Measurements from ENCODE around the gene PPP1R2C.

The PPP1R2C gene

GRCh38 chrX:42754115-42754514 lies 23.8 kb downstream of the PPP1R2C start:
- no peak for DNase-seq (ENCODE audit: insufficient read length, low spot score)
- no peak for TF ChIP-seq POU2F2 (IDR thresholded peaks at IDR 0.05; ENCODE audit: low read depth, low read length)
- TF ChIP-seq SPI1 (IDR thresholded peaks at IDR 0.05; ENCODE audit: low read depth, low read length), result no peak
- no peak for TF ChIP-seq POLR2A (IDR thresholded peaks at IDR 0.05; ENCODE audit: low read depth, low read length)
- TF ChIP-seq PAX5 (IDR thresholded peaks at IDR 0.05; ENCODE audit: insufficient read depth, low read length, severe bottlenecking), result no peak
- TF ChIP-seq POLR2AphosphoS5 (IDR thresholded peaks at IDR 0.05; ENCODE audit: low read depth, low read length), result no peak
- no peak for TF ChIP-seq TAF1 (IDR thresholded peaks at IDR 0.05; ENCODE audit: low read depth, low read length)
- FAIRE-seq, result no peak

- TF ChIP-seq TAF1 (IDR thresholded peaks at IDR 0.05; ENCODE audit: low read depth, low read length), result no peak
- FAIRE-seq (no peak), DNase-seq (ENCODE audit: insufficient read length, low spot score) (no peak)
These were observed 25.2 kb downstream of the PPP1R2C start for GRCh38 chrX:42752730-42753129.

GRCh38 chrX:42751573-42751972 lies 26.4 kb downstream of the PPP1R2C start:
- no peak for FAIRE-seq
- TF ChIP-seq POLR2A (IDR thresholded peaks at IDR 0.05; ENCODE audit: low read depth, low read length), result no peak
- TF ChIP-seq POLR2AphosphoS5 (IDR thresholded peaks at IDR 0.05; ENCODE audit: low read depth, low read length), result no peak
- no peak for TF ChIP-seq TAF1 (IDR thresholded peaks at IDR 0.05; ENCODE audit: low read depth, low read length)
- TF ChIP-seq SPI1 (IDR thresholded peaks at IDR 0.05; ENCODE audit: low read depth, low read length), result no peak
- no peak for TF ChIP-seq POU2F2 (IDR thresholded peaks at IDR 0.05; ENCODE audit: low read depth, low read length)
- TF ChIP-seq PAX5 (IDR thresholded peaks at IDR 0.05; ENCODE audit: insufficient read depth, low read length, severe bottlenecking), result no peak
- no peak for DNase-seq (ENCODE audit: insufficient read length, low spot score)

GRCh38 chrX:42748067-42748850 lies 29.7 kb downstream of the PPP1R2C start:
- no peak for DNase-seq (ENCODE audit: insufficient read length, low spot score)

GRCh38 chrX:42746606-42747005 lies 31.4 kb downstream of the PPP1R2C start:
- DNase-seq (ENCODE audit: insufficient read length, low spot score) (no peak), FAIRE-seq (no peak)
- no peak for TF ChIP-seq SPI1 (IDR thresholded peaks at IDR 0.05; ENCODE audit: low read depth, low read length)
- TF ChIP-seq PAX5 (IDR thresholded peaks at IDR 0.05; ENCODE audit: insufficient read depth, low read length, severe bottlenecking), result no peak

More at GRCh38 chrX:42748067-42748850, 29.7 kb downstream of the PPP1R2C start:
- FAIRE-seq, result no peak
- TF ChIP-seq POU2F2 (IDR thresholded peaks at IDR 0.05; ENCODE audit: low read depth, low read length) (no peak), TAF1 (IDR thresholded peaks at IDR 0.05; ENCODE audit: low read depth, low read length) (no peak), POLR2AphosphoS5 (IDR thresholded peaks at IDR 0.05; ENCODE audit: low read depth, low read length) (no peak), SPI1 (IDR thresholded peaks at IDR 0.05; ENCODE audit: low read depth, low read length) (no peak), POLR2A (IDR thresholded peaks at IDR 0.05; ENCODE audit: low read depth, low read length) (no peak), PAX5 (IDR thresholded peaks at IDR 0.05; ENCODE audit: insufficient read depth, low read length, severe bottlenecking) (no peak)

GRCh38 chrX:42740456-42740855 lies 37.5 kb downstream of the PPP1R2C start:
- no peak for TF ChIP-seq SPI1 (IDR thresholded peaks at IDR 0.05; ENCODE audit: low read depth, low read length)
- no peak for TF ChIP-seq POLR2AphosphoS5 (IDR thresholded peaks at IDR 0.05; ENCODE audit: low read depth, low read length)
- no peak for TF ChIP-seq TAF1 (IDR thresholded peaks at IDR 0.05; ENCODE audit: low read depth, low read length)
- no peak for TF ChIP-seq PAX5 (IDR thresholded peaks at IDR 0.05; ENCODE audit: insufficient read depth, low read length, severe bottlenecking)
- no peak for TF ChIP-seq POU2F2 (IDR thresholded peaks at IDR 0.05; ENCODE audit: low read depth, low read length)
- TF ChIP-seq POLR2A (IDR thresholded peaks at IDR 0.05; ENCODE audit: low read depth, low read length), result no peak
- DNase-seq (ENCODE audit: insufficient read length, low spot score) (no peak), FAIRE-seq (no peak)

- DNase-seq (ENCODE audit: insufficient read length, low spot score) (no peak), FAIRE-seq (no peak)
- TF ChIP-seq POU2F2 (IDR thresholded peaks at IDR 0.05; ENCODE audit: low read depth, low read length) (no peak), TAF1 (IDR thresholded peaks at IDR 0.05; ENCODE audit: low read depth, low read length) (no peak), POLR2AphosphoS5 (IDR thresholded peaks at IDR 0.05; ENCODE audit: low read depth, low read length) (no peak), SPI1 (IDR thresholded peaks at IDR 0.05; ENCODE audit: low read depth, low read length) (no peak), PAX5 (IDR thresholded peaks at IDR 0.05; ENCODE audit: insufficient read depth, low read length, severe bottlenecking) (no peak), POLR2A (IDR thresholded peaks at IDR 0.05; ENCODE audit: low read depth, low read length) (no peak)
These were observed 38.2 kb downstream of the PPP1R2C start for GRCh38 chrX:42739741-42740140.

GRCh38 chrX:42739258-42739657 lies 38.7 kb downstream of the PPP1R2C start:
- FAIRE-seq, result no peak
- DNase-seq (ENCODE audit: insufficient read length, low spot score), result no peak
- TF ChIP-seq POLR2A (IDR thresholded peaks at IDR 0.05; ENCODE audit: low read depth, low read length) (no peak), POLR2AphosphoS5 (IDR thresholded peaks at IDR 0.05; ENCODE audit: low read depth, low read length) (no peak)

GRCh38 chrX:42738552-42738951 lies 39.4 kb downstream of the PPP1R2C start:
- FAIRE-seq (no peak), DNase-seq (ENCODE audit: insufficient read length, low spot score) (no peak)
- TF ChIP-seq PAX5 (IDR thresholded peaks at IDR 0.05; ENCODE audit: insufficient read depth, low read length, severe bottlenecking) (no peak), POLR2A (IDR thresholded peaks at IDR 0.05; ENCODE audit: low read depth, low read length) (no peak), TAF1 (IDR thresholded peaks at IDR 0.05; ENCODE audit: low read depth, low read length) (no peak), POLR2AphosphoS5 (IDR thresholded peaks at IDR 0.05; ENCODE audit: low read depth, low read length) (no peak), POU2F2 (IDR thresholded peaks at IDR 0.05; ENCODE audit: low read depth, low read length) (no peak), SPI1 (IDR thresholded peaks at IDR 0.05; ENCODE audit: low read depth, low read length) (no peak)

GRCh38 chrX:42735250-42735649 lies 42.7 kb downstream of the PPP1R2C start:
- no peak for TF ChIP-seq SPI1 (IDR thresholded peaks at IDR 0.05; ENCODE audit: low read depth, low read length)
- TF ChIP-seq POLR2AphosphoS5 (IDR thresholded peaks at IDR 0.05; ENCODE audit: low read depth, low read length), result no peak
- TF ChIP-seq POLR2A (IDR thresholded peaks at IDR 0.05; ENCODE audit: low read depth, low read length), result no peak
- no peak for TF ChIP-seq PAX5 (IDR thresholded peaks at IDR 0.05; ENCODE audit: insufficient read depth, low read length, severe bottlenecking)
- TF ChIP-seq TAF1 (IDR thresholded peaks at IDR 0.05; ENCODE audit: low read depth, low read length), result no peak
- no peak for TF ChIP-seq POU2F2 (IDR thresholded peaks at IDR 0.05; ENCODE audit: low read depth, low read length)
- FAIRE-seq, result no peak
- DNase-seq (ENCODE audit: insufficient read length, low spot score), result no peak
